Neural cell (in vitro differentiated cells): ENCODE data around the gene LNX2. TPM values are rescaled to one million over a fixed set of nuclear protein-coding genes. Genes with fewer than 3 reads are reported as not detected.

Experiments used
- H2AFZ ChIP-seq: fragments of 200-600, 300-800 bp; sonication (generic), shearing (Covaris generic); 2 replicates; pipeline ENCODE4 v1.6.0; 2014; ENCODE audit warnings: low read depth, mild to moderate bottlenecking, antibody characterized with exemption, low read length, moderate library complexity
- H3F3A ChIP-seq: fragments of 200-600 bp; shearing (Covaris generic); 2 replicates; pipeline ENCODE4 v1.6.1; 2016; ENCODE audit warnings: mild to moderate bottlenecking, moderate library complexity, mixed read lengths, antibody characterized with exemption, low read length; ENCODE audit not compliant: insufficient read depth, poor library complexity, severe bottlenecking
- H3K27ac ChIP-seq: fragments of 200-600, 300-800 bp; sonication (generic), shearing (Covaris generic); 2 replicates; pipeline ENCODE4 v1.5.1; 2014; ENCODE audit warnings: mild to moderate bottlenecking, low read length, moderate library complexity
- H3K27me3 ChIP-seq: fragments of 300-800, 200-600 bp; sonication (generic), shearing (Covaris generic); 2 replicates; pipeline ENCODE4 v1.6.0; 2014; ENCODE audit warnings: mild to moderate bottlenecking, low read depth, low read length, moderate library complexity; ENCODE audit not compliant: insufficient read depth
- H3K36me3 ChIP-seq: fragments of 300-800, 200-600 bp; sonication (generic), shearing (Covaris generic); 2 replicates; pipeline ENCODE4 v1.5.1; 2014; ENCODE audit warnings: mild to moderate bottlenecking, antibody characterized with exemption, low read length, moderate library complexity; ENCODE audit not compliant: insufficient read depth
- H3K4me2 ChIP-seq: fragments of 300-800, 200-600 bp; sonication (generic), shearing (Covaris generic); 2 replicates; pipeline ENCODE4 v1.6.0; 2014; ENCODE audit warnings: mild to moderate bottlenecking, low read length
- H3K4me3 ChIP-seq: fragments of 300-800, 200-600 bp; sonication (generic), shearing (Covaris generic); 2 replicates; pipeline ENCODE4 v1.5.1; 2014; ENCODE audit warnings: mild to moderate bottlenecking, low read length, moderate library complexity
- H3K79me2 ChIP-seq: fragments of 200-600 bp; shearing (Covaris generic); replicated peaks from 2 replicates; pipeline ENCODE4 v1.6.0; 2014; ENCODE audit warnings: mild to moderate bottlenecking, low read length, moderate library complexity; ENCODE audit not compliant: insufficient read depth
- H3K9ac ChIP-seq: fragments of 300-800, 200-600 bp; sonication (generic), shearing (Covaris generic); 2 replicates; pipeline ENCODE4 v1.6.1; 2016; ENCODE audit warnings: mild to moderate bottlenecking, low read length, mixed read lengths
- H3K9me2 ChIP-seq: fragments of 200-600 bp; shearing (Covaris generic); 2 replicates; pipeline ENCODE4 v1.6.1; 2016; ENCODE audit warnings: mild to moderate bottlenecking, low read length, mixed read lengths; ENCODE audit not compliant: insufficient read depth
- H3K9me3 ChIP-seq: fragments of 200-600, 300-800 bp; sonication (generic), shearing (Covaris generic); 2 replicates; pipeline ENCODE4 v1.6.1; 2016; ENCODE audit warnings: mild to moderate bottlenecking, mixed run types, low read length, moderate library complexity, mixed read lengths
- H4K20me1 ChIP-seq: fragments of 200-600 bp; shearing (Covaris generic); 2 replicates; pipeline ENCODE4 v1.6.1; 2016; ENCODE audit warnings: mild to moderate bottlenecking, mixed run types; ENCODE audit not compliant: insufficient read depth
- EP300 ChIP-seq: fragments of 450-650 bp; conservative IDR thresholded peaks from 2 replicates; pipeline ENCODE4 v1.6.1; 2014; ENCODE audit warnings: antibody characterized with exemption, mild to moderate bottlenecking, moderate library complexity; ENCODE audit not compliant: poor library complexity, severe bottlenecking
- EZH2 ChIP-seq: fragments of 200-600, 300-800 bp; shearing (Covaris generic), sonication (generic); IDR thresholded peaks from 2 replicates; pipeline ENCODE4 v1.6.1; 2014; ENCODE audit warnings: antibody characterized with exemption, low read length, borderline replicate concordance, mild to moderate bottlenecking; ENCODE audit not compliant: insufficient read depth, poor library complexity, severe bottlenecking
- MXI1 ChIP-seq: fragments of 450-650 bp; conservative IDR thresholded peaks from 2 replicates; pipeline ENCODE4 v1.6.1; 2014; ENCODE audit warnings: antibody characterized with exemption, mild to moderate bottlenecking; ENCODE audit not compliant: poor library complexity, severe bottlenecking
- POLR2AphosphoS5 ChIP-seq: IDR thresholded peaks from 2 replicates; pipeline ENCODE4 v1.6.1; 2012
- RAD21 ChIP-seq: fragments of 450-650 bp; conservative IDR thresholded peaks from 2 replicates; pipeline ENCODE4 v1.6.1; 2014; ENCODE audit warnings: antibody characterized with exemption, mild to moderate bottlenecking, moderate library complexity
- REST ChIP-seq: IDR thresholded peaks from 2 replicates; pipeline ENCODE4 v1.6.1; 2012; ENCODE audit warnings: borderline replicate concordance
- SMC3 ChIP-seq: fragments of 450-650 bp; conservative IDR thresholded peaks from 2 replicates; pipeline ENCODE4 v1.6.1; 2014; ENCODE audit warnings: antibody characterized with exemption, mild to moderate bottlenecking, moderate library complexity; ENCODE audit not compliant: poor library complexity
- TAF1 ChIP-seq: IDR thresholded peaks from 2 replicates; pipeline ENCODE4 v1.6.1; 2012; ENCODE audit warnings: low read depth
- polyA plus RNA-seq: library from polyadenylated mRNA; depleted of rRNA; stranded (reverse); fragments of >200 nt; gene quantifications from 2 replicates; pipeline ENCODE4 v1.2.3, GENCODE V29; 2014
- TF ChIP-seq, protein P1 (sequence below): fragments of 450-650 bp; IDR thresholded peaks from 2 replicates; pipeline ENCODE4 v1.5.1; 2014; ENCODE audit warnings: antibody characterized with exemption, mild to moderate bottlenecking, moderate library complexity; ENCODE audit not compliant: poor library complexity, severe bottlenecking

Gene LNX2
- polyA plus RNA-seq, 1 donor from 2014 or later = 4.2 TPM

- Histone ChIP-seq H3K4me2 (no peak overlapping the region), H3K79me2 (peaks cover 7% of the 10 kb centered on the region), H3K27ac (no peak overlapping the region), H3F3A (no peaks in the 10 kb centered on the region), H3K27me3 (no peaks in the 10 kb centered on the region), H3K9me3 (no peaks in the 10 kb centered on the region), H2AFZ (no peak overlapping the region), H3K4me3 (no peak overlapping the region), H3K36me3 (no peaks in the 10 kb centered on the region), H3K9ac (no peak overlapping the region), H3K9me2 (no peaks in the 10 kb centered on the region), H4K20me1 (no peaks in the 10 kb centered on the region)
- TF ChIP-seq SMC3 = no peak
- no peak for TF ChIP-seq EZH2
- no peak for TF ChIP-seq POLR2AphosphoS5
- TF ChIP-seq RAD21 = no peak
- TF ChIP-seq, protein P1, sequence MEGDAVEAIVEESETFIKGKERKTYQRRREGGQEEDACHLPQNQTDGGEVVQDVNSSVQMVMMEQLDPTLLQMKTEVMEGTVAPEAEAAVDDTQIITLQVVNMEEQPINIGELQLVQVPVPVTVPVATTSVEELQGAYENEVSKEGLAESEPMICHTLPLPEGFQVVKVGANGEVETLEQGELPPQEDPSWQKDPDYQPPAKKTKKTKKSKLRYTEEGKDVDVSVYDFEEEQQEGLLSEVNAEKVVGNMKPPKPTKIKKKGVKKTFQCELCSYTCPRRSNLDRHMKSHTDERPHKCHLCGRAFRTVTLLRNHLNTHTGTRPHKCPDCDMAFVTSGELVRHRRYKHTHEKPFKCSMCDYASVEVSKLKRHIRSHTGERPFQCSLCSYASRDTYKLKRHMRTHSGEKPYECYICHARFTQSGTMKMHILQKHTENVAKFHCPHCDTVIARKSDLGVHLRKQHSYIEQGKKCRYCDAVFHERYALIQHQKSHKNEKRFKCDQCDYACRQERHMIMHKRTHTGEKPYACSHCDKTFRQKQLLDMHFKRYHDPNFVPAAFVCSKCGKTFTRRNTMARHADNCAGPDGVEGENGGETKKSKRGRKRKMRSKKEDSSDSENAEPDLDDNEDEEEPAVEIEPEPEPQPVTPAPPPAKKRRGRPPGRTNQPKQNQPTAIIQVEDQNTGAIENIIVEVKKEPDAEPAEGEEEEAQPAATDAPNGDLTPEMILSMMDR = no peak
- no peak for TF ChIP-seq TAF1
- no peak for TF ChIP-seq EP300
- no peak for TF ChIP-seq REST
- no peak for TF ChIP-seq MXI1
Observed at GRCh38 chr13:27643334-27644132, 23.2 kb upstream of the LNX2 start.

GRCh38 chr13:27641711-27642502 lies 21.6 kb upstream of the LNX2 start:
- no peaks in the 10 kb centered on the region for H3F3A ChIP-seq
- H4K20me1 ChIP-seq = no peaks in the 10 kb centered on the region
- TF ChIP-seq RAD21 (no peak), SMC3 (no peak), EZH2 (no peak), REST (no peak), TAF1 (no peak), MXI1 (no peak), EP300 (no peak), POLR2AphosphoS5 (no peak)
- TF ChIP-seq, protein P1 = no peak
- H3K27ac ChIP-seq = no peak overlapping the region
- no peaks in the 10 kb centered on the region for H3K9me2 ChIP-seq
- H3K36me3 ChIP-seq = no peaks in the 10 kb centered on the region
- H3K79me2 ChIP-seq = peaks cover 12% of the 10 kb centered on the region
- no peaks in the 10 kb centered on the region for H3K27me3 ChIP-seq
- H2AFZ ChIP-seq = no peak overlapping the region
- H3K4me3 ChIP-seq = no peak overlapping the region
- no peak overlapping the region for H3K9ac ChIP-seq
- H3K4me2 ChIP-seq = no peak overlapping the region
- no peaks in the 10 kb centered on the region for H3K9me3 ChIP-seq
